HG02885 (cell line): ENCODE measurements around the gene ADGRG3.
"Not testable (repeated sequence)": the region's sequence is repeated elsewhere in the genome, so short reads cannot be mapped to it uniquely, and the experiment has no call there.

Source experiments
- ATAC-seq: cut with Tn5 transposase; IDR thresholded peaks from one replicate; pipeline ENCODE4 v1.9.1; 2021; ENCODE audit warnings: mild to moderate bottlenecking; ENCODE audit not compliant: unreplicated experiment, poor library complexity

The ADGRG3 gene

DNA sequence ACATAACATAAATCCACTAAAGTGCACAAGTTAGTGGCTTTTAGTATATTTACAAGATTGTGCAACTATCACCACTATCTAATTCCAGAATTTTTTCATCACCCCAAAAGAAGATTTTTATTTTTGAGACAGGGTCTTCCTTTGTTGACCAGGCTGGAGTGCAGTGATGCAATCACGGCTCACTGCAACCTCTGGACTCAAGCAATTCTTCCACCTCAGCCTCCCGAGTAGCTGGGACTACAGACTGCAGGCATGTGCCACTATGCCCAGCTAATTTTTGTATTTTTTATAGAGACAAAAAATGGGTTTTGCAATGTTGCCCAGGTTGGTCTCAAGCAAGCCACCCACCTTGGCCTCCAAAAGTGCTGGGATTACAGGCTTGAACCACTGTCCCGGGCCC lies 41.6 kb downstream of the ADGRG3 start:
- no peak for ATAC-seq

DNA sequence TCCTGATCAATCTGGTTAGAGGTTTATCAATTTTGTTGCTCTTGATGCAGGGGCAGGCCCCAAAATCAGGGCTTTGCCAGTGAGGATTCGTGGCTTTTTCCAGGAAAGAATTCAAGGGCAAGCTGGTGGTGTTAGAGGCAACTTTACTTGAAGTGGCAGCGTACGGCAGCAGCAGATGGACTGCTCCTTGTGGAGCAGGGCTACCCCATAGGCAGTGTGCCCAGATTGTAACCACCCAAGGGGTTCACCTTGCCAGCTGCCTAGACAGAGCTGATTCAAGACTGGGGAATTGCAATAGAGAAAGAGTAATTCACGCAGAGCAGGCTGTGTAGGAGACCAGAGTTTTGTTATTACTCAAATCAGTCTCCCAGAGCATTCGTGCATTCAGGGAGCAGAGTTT lies 43.2 kb downstream of the ADGRG3 start:
- no peak for ATAC-seq

GRCh38 chr16:57711993-57712392 lies 43.9 kb downstream of the ADGRG3 start:
- no peak for ATAC-seq

DNA sequence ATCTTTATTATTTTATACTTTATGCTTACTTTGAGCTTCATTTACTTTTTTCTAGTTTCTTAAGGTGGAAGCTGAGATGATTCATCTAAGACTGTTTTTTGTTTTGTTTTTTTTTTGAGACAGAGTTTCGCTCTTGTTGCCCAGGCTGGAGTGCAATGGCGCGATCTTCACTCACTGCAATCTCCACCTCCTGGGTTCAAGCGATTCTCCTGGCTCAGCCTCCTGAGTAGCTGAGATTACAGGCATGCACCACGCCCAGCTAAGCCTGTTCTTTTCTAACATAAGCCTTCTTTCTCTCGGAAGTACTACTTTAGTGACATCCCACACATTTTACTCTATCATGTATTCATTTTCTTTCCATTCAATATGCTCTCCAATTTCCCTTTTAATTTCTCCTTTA lies 44.5 kb downstream of the ADGRG3 start:
- ATAC-seq = not testable (repeated sequence)

DNA sequence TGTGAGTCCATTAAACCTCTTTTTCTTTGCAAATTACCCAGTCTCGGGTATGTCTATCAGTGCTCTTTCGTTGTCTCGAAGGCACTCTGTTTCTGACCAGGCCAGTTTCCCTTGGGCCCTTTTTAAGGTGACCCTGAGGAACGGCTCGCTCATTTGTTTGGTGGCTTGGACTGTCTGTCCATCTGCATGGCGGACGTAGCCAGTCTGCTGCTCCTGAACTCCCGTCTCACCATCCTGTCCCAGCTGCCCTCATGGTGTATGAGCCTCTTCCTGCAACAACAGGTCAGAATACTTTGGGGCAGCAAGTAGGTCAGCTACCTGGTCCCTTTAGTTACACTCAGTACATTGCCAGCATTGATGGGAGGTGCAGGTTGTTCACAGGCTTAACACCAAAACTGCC lies 45.5 kb downstream of the ADGRG3 start:
- no peak for ATAC-seq

GRCh38 chr16:57714047-57714446 lies 45.9 kb downstream of the ADGRG3 start:
- no peak for ATAC-seq

DNA sequence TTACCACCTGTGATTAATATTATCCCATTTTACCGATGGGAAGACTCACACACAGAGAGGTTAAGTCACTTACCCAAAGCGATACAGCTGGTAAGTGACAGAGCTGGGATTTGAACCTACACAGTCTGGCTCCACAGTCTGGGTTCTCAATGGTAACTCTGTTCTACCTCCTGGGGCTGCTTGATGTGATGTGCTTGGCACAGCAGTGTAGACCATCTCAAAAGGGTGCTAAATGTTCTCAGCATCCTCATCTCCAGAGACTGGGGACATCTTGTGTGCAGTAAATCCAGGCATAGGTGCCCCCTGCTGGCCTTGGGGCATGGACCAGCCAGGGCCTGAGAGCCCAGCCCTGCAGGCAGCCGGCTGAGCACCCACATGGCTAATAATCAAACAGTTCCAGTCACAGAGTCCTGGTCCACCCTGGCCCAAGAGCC lies 52.1 kb downstream of the ADGRG3 start:
- ATAC-seq = peak; percentile 45

DNA sequence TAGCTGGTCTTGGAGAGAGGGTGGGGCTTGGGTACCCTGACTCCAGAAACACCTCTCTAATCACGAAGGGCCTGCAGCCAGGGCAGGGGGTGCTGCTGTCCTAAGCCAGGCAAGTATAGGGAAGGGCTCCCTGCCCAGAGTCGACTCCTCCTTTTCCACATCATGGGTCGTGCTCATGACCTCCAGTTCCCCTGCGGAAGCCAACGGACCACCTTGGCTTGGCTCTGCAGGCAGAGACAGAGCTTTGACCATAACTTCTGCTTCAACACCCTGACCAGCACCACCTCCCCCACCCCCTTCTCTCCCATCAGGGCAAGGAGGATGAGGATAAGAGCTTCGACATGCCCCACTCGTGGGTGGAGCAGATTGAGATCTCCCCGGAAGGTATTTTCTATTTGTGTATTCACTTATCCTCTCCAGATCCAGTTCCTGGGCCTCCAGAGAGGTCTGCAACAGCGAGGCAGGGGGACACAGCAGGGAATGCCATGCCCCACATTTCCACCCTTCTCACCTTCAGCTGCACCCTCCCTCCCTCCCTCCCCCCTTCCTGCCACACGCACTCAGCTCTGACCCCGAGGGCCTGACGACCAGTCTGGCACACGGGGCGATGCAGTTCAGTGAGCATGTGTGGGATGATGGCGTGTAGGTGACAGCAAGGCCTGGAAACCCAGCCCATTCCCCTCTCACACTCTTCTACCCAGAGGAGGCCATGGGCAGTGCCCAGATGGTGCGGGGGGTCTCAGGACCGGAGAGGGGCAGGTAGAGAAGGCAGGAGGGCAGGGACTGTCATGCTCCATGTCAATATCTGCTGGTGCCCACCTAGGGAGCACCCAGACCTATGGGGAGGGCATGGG lies 53.5 kb downstream of the ADGRG3 start:
- no peak for ATAC-seq

DNA sequence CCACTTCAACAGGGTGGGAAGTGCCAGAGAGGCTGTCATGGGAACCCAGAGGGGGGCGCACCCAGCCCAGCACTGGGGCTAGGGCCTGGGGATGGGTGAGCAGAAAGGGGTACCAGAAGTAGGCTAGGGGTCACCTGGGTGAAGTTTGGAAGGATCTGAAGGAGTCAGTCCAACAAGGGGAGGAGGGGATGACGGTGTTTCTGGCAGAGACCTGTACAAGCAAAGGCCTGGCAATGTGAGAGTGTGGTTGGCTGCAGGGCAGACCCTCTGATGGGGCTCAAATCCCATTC lies 54.0 kb downstream of the ADGRG3 start:
- ATAC-seq = no peak

DNA sequence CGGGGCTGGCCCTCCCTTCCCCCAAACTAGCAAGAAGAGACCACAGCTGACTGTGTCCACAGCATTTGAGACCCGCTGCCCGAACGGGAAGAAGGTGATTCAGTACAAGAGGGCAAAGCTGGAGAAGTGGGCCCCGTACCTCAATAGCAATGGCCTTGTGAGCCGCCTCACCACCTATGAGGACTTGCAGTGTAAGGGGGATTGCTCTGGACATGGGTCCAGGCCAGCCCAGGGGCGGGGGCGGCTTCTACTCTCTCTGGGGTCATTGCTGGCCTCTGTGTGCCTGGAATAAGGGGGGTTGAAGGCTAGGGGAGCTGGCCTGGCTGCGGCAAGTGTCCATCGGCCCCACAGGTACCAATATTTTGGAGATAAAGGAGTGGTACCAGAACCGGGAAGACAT lies 54.5 kb downstream of the ADGRG3 start:
- no peak for ATAC-seq

- no peak for ATAC-seq
These were observed 55.1 kb downstream of the ADGRG3 start for GRCh38 chr16:57723170-57723569.

DNA sequence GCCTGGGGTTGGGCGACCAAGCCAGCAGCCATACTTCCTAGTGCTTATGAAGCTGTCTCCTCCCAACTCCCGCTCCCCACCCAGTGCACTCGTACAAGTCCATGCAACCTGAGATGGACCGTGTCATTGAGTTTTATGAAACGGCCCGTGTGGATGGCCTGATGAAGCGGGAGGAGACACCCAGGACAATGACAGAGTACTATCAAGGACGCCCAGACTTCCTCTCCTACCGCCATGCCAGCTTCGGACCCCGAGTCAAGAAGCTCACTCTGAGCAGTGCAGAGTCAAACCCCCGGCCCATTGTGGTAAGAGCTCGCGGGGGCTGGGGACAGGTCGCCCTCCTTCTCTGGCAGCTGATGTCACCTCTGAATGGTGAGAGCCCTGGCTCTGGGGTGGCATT lies 56.4 kb downstream of the ADGRG3 start:
- no peak for ATAC-seq

DNA sequence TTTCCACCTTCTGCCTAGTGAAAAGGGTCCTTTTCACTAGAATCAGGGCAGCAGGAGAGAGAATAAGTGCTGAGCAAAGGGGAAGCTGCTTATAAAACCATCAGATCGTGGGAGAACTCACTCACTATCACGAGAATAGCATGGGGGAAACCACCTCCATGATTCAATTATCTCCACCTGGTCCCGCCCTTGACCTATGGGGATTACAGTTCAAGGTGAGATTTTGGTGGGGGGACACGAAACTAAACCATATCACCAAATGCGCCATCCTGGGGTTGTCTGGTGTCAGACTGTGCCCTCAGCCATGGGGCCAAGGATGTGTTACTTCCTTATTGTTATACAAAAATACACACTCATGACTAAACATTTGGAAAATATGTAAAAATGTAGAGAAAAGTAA lies 57.0 kb downstream of the ADGRG3 start:
- ATAC-seq = no peak

DNA sequence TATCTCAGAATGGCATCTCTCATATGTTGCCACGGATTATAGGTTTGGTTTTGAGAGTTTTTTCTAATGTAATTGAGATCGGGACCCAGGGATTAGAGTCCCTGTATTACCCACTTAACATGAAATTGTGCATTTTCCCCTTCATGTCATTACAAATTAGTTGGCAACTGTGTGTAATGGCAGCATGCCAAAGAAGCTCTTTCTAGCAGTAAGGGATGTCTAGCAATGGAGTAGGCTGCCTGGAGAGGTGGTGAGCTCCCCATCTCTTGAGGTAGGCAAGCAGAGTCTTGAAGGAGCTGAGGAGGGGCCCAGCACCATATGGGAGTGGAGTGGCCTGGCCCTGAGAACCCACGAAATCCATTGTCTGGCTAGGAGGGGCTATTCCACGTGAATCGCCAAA lies 57.4 kb downstream of the ADGRG3 start:
- ATAC-seq = no peak

DNA sequence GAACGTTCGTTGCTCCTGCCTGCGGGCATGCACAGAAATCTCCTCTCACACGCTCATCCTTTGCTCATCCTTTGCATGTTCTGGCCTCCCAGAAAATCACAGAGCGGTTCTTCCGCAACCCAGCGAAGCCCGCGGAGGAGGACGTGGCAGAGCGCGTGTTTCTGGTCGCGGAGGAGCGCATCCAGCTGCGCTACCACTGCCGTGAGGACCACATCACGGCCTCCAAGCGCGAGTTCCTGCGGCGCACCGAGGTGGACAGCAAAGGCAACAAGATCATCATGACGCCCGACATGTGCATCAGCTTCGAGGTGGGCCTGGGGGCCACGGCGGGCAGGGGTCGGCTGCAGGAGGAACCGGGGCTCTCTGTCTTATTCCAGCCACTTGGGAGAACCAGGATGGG lies 57.9 kb downstream of the ADGRG3 start:
- ATAC-seq = no peak

DNA sequence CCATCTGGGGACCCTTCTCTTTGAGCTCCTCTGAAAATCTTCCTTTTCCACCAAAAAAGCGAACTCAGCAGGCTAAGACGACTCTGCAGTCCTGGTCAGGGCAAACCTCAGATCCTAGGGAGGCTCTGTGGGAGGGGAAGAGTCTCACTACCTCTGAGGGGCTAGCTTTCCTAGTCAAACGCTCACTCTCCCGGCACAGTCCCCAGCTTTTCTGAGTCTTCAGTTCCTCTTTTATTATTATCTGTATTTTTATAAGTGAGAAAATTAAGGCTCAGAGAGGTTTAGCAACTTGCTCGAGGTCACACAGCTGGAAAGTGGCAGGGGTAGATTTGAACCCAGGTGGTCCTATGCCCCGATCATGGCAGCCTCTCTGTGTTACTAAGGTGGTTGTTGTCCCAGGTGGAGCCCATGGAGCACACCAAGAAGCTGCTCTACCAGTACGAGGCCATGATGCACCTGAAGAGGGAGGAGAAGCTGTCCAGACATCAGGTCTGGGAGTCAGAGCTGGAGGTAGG lies 58.4 kb downstream of the ADGRG3 start:
- ATAC-seq = no peak

DNA sequence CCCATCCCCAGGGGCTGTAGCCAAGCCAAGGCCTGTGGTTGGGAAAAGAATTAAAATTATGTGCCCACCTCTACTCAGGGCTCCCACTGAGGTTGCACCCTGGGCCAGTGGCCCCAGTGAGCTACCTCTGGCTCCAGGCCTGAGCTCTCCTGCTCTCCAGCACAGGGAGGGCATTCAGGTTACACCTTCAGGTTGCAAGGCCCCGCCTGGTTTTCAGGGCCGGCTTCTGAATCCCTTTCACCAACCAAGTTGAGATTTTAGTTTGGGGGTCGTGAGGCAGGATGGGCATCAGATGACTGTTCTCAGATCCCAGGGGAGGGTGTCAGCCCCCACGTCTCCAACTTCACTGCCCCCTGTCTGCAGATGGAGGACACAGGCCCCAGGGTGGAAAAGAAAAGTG lies 59.5 kb downstream of the ADGRG3 start:
- ATAC-seq = no peak

DNA sequence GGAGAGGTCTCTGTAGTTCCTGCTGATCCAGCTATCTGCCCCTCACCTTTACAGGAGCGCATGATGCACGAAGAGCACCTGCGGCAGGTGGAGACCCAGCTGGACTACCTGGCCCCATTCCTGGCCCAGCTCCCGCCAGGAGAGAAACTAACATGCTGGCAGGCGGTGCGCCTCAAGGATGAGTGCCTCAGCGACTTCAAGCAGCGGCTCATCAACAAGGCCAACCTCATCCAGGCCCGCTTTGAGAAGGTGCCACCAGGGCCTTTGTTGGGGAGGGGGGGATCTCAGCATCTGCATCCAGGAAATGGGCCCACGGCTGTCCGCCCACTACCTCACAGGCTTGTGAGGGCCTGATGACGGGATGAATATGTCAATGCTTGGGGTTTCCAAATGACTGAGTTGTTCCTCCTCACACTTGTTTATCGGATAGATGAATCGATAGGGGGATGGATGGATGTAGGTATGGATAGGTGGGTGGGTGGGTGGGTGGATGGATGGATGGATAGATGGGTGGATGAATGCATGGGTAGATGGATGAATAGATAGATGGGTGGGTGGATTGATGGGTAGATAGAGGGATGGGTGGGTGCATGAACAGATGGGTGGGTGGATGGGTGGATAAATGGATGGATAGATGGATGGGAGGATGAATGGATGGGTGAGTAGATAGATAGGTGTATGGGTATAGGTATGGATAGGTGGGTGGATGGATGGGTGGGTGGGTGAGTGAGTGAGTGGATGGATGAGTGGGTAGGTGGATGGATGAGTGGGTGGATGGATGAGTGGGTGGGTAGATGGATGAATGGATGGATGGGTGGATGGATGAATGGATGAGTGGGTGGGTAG lies 60.5 kb downstream of the ADGRG3 start:
- ATAC-seq = no peak

DNA sequence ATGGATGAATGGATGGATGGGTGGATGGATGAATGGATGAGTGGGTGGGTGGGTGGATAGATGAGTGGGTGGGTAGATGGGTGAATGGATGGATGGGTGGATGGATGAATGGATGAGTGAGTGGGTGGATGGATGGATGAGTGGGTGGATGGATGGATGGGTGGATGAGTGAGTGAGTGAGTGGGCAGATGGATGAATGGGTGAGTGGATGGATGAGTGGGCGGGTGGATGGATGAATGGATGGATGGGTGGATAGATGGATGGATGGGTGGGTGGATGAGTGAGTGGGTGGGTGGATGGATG lies 61.0 kb downstream of the ADGRG3 start:
- no peak for ATAC-seq

DNA sequence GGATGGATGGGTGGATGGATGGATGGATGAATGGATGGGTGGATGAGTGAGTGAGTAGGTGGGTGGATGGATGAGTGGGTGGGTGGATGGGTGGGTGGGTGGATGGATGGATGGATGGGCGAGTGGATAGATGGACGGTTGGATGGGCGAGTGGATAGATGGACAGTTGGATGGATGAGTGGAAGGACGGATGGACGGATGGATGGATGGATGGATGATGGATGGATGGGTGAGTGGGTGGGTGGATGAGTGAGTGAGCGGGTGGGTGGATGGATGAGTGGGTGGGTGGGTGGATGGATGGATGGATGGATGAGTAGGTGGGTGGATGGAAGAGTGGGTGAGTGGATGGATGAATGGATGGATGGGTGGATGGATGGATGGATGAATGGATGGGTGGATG lies 61.7 kb downstream of the ADGRG3 start:
- ATAC-seq = not testable (repeated sequence)

GRCh38 chr16:57730771-57731730 lies 62.9 kb downstream of the ADGRG3 start:
- no peak for ATAC-seq
